A549 (cell line): Measurements from ENCODE around the gene PKP1. TPM values are rescaled to one million over a fixed set of nuclear protein-coding genes. Genes with fewer than 3 reads are reported as not detected.

Source experiments
- ATAC-seq, 2 experiments: fragments of 200-7000 bp in 1 of 2; fragments of >200 bp in 1 of 2; cut with Nextera tagmentation in 1 of 2; cut with Tn5 transposase in 1 of 2; 3 replicates each; pipeline versions ENCODE4 v1.8.0 to v1.9.1; 2018 to 2020; ENCODE audit warnings: mild to moderate bottlenecking in 1 of 2, moderate library complexity in 1 of 2
- CTCF ChIA-PET: fragments of 300-600 bp; sonication (Branson Sonifier 250); formaldehyde crosslinking; extraction: SDS; loops from one replicate; lab custom pipeline; 2021; ENCODE audit warnings: antibody characterized with exemption, inconsistent platforms; lab: Yijun Ruan, JAX
- POLR2A ChIA-PET: fragments of 350-600 bp; formaldehyde crosslinking; extraction: SDS; loops from one replicate; lab custom pipeline; 2021; ENCODE audit warnings: antibody characterized with exemption, inconsistent platforms; lab: Yijun Ruan, JAX
- DNase-seq, 2 experiments: peaks; one replicate each; pipeline versions ENCODE4 v3.0.0 to v3.0.0-alpha.2; 2011 to 2016; ENCODE audit warnings: low read depth in 1 of 2, low spot score in 1 of 2
- FAIRE-seq: peaks from 2 replicates; lab custom pipeline; 2011; peaks lifted over from hg19 to GRCh38; lab: Jason Lieb, UNC
- H3K27ac ChIP-seq, 2 experiments: fragments of >200 bp; sonication (Bioruptor Twin); formaldehyde crosslinking; 3 replicates each; pipeline ENCODE4 v1.5.1; 2016 to 2017
- H3K4me1 ChIP-seq: fragments of >200 bp; sonication (Bioruptor Twin); formaldehyde crosslinking; 3 replicates; pipeline ENCODE4 v1.6.1; 2016
- H3K4me2 ChIP-seq: fragments of >200 bp; sonication (Bioruptor Twin); formaldehyde crosslinking; 3 replicates; pipeline ENCODE4 v1.6.1; 2016
- H3K4me3 ChIP-seq: fragments of >200 bp; sonication (Bioruptor Twin); formaldehyde crosslinking; 3 replicates; pipeline ENCODE4 v1.5.1; 2016
- H3K9me3 ChIP-seq: fragments of >200 bp; sonication (Bioruptor Twin); formaldehyde crosslinking; 3 replicates; pipeline ENCODE4 v1.6.1; 2016
- BHLHE40 ChIP-seq: IDR thresholded peaks from 2 replicates; pipeline ENCODE4 v1.6.1; 2012; ENCODE audit warnings: low read depth, low read length, inconsistent platforms
- FOSL2 ChIP-seq, 2 experiments: fragments of 450-650 bp in 1 of 2; fragments of >200 bp in 1 of 2; sonication (Bioruptor Twin) in 1 of 2; formaldehyde crosslinking; IDR thresholded peaks; 2 replicates each; pipeline versions ENCODE4 v1.5.0 to v1.6.1; 2016 to 2020; ENCODE audit warnings: mild to moderate bottlenecking in 1 of 2, moderate library complexity in 1 of 2
- HES2 ChIP-seq: fragments of >200 bp; sonication (Bioruptor Twin); formaldehyde crosslinking; IDR thresholded peaks from 2 replicates; pipeline ENCODE4 v1.6.1; 2016
- HEYL ChIP-seq: fragments of 250-450 bp; sonication (Bioruptor Pico); IDR thresholded peaks from 2 replicates; pipeline ENCODE4 v1.8.0; 2021; ENCODE audit warnings: mild to moderate bottlenecking, moderate library complexity
- JUNB ChIP-seq: fragments of >200 bp; sonication (Bioruptor Twin); formaldehyde crosslinking; IDR thresholded peaks from 2 replicates; pipeline ENCODE4 v1.6.1; 2016
- MAFK ChIP-seq: fragments of 450-650 bp; IDR thresholded peaks from 2 replicates; pipeline ENCODE4 v1.6.1; 2014; ENCODE audit not compliant: partially characterized antibody
- MYC ChIP-seq: IDR thresholded peaks from 2 replicates; pipeline ENCODE4 v1.6.1; 2012; ENCODE audit warnings: mild to moderate bottlenecking, inconsistent platforms, low read length, improper control_type of control experiment, borderline replicate concordance
- NFE2L2 ChIP-seq: fragments of 150-350 bp; conservative IDR thresholded peaks from 2 replicates; pipeline ENCODE4 v1.6.1; 2014; ENCODE audit warnings: low read length
- NPAS2 ChIP-seq: fragments of 250-450 bp; sonication (Bioruptor Pico); IDR thresholded peaks from 2 replicates; pipeline ENCODE4 v1.8.0; 2022; ENCODE audit warnings: mild to moderate bottlenecking, moderate library complexity, borderline replicate concordance
- NR3C1 ChIP-seq: fragments of >200 bp; sonication (Bioruptor Twin); formaldehyde crosslinking; IDR thresholded peaks from 3 replicates; pipeline ENCODE4 v1.6.1; 2017
- SREBF2 ChIP-seq: fragments of 450-650 bp; IDR thresholded peaks from 2 replicates; pipeline ENCODE4 v1.6.1; 2014; ENCODE audit warnings: mild to moderate bottlenecking, moderate library complexity
- TP53 ChIP-seq: fragments of 250-450 bp; sonication (Bioruptor Pico); IDR thresholded peaks from 2 replicates; pipeline ENCODE4 v1.5.0; 2021; ENCODE audit warnings: mild to moderate bottlenecking, moderate library complexity
- USF2 ChIP-seq: fragments of 450-650 bp; IDR thresholded peaks from 2 replicates; pipeline ENCODE4 v1.6.1; 2014; ENCODE audit warnings: antibody characterized with exemption
- WGBS: methylation state at CpG from one replicate; pipeline ENCODE4 v1.1.6; 2017; ENCODE audit errors: missing lambda C conversion rate; 5-methylcytosine and 5-hydroxymethylcytosine counted together
- polyA plus RNA-seq, 4 experiments: library from polyadenylated mRNA; depleted of rRNA in 3 of 4; stranded (reverse); fragments of >200 nt; fragmentation: RNase III in 1 of 4; extraction: RNeasy Plus Mini Kit Qiagen cat#74134 plus additional on column Dnase treatment in 1 of 4; gene quantifications; 2 replicates in 3 of 4; 3 replicates in 1 of 4; pipeline ENCODE4 v1.2.3, GENCODE V29; 2011 to 2017
- TF ChIP-seq, protein P1 (sequence below): fragments of 250-450 bp; sonication (Bioruptor Pico); IDR thresholded peaks from 2 replicates; pipeline ENCODE4 v1.5.0; 2020; ENCODE audit warnings: low read depth, mild to moderate bottlenecking, moderate library complexity
- TF ChIP-seq, protein P2 (sequence below): fragments of >200 bp; sonication (Bioruptor Twin); formaldehyde crosslinking; IDR thresholded peaks from 3 replicates; pipeline ENCODE4 v1.6.1; 2016
- TF ChIP-seq, protein P3 (sequence below): fragments of 200-600 bp; sonication (generic); IDR thresholded peaks from 2 replicates; pipeline ENCODE4 v1.6.1; 2016; ENCODE audit warnings: antibody characterized with exemption, mild to moderate bottlenecking, moderate library complexity
- TF ChIP-seq, protein P4 (sequence below): fragments of >200 bp; sonication (Bioruptor Twin); formaldehyde crosslinking; IDR thresholded peaks from 3 replicates; pipeline ENCODE4 v1.5.1; 2016

The PKP1 gene
- polyA plus RNA-seq, 2 of the 4 experiments (the other 2 are of a cell fraction), result not detected

DNA sequence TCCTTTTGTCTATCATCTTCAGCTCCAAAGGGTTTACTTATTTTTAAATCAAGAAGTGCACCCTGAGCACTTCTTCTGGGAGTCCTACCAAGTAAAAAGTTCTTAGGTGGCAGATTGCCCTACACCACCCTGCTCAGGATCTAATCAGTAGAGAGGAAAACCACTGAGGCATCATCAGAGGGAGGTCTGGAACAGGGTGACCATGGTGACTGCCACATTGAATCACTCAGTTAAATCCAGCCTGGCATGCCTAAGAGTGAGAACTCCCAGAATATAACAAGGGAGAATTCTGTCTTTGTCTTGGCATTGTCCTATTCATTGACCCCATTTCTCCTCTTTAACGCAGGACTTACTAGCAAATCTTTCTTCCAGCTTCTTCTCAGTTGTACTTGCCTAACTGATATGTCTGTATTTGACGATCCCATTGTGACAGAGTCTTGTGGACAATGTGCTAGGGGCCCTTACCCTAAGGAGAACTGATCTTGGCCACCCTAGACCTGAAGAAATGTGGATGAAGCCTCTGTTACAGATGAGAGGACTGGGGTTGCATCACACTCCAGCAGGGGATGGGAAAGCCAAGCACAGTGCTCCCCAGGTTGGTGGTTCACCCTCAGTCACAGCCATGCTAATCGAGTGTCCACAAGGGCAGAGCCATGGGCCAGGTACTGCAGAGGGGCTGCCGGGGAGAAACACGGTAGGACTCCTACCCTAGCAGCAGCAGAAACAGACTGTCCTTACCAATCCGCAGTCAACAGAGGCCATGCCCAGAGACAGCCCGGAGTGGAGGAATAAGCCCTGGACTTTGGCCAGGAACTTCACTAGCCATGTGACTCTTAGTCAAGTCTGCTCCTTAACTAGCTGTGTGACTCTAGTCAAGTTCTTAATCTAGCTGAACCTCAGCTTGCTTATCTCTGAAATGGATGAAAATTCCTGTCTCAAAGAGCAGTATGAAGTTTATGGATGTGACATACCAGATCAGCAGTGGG lies 15.4 kb downstream of the PKP1 start:
- H3K27ac ChIP-seq, result peak overlapping the region; percentile 72 to 80; a peak in 5 of 6 replicates
- H3K4me1 ChIP-seq, result peaks cover 49% of the 10 kb centered on the region
- ATAC-seq (peak in 1 of 2 experiments; percentile 8; a peak in 1 of 6 replicates), FAIRE-seq (no peak), DNase-seq (no peak)
- H3K9me3 ChIP-seq, result no peaks in the 10 kb centered on the region
- 77% methylated on average over 7 of the region's 7 CpGs for WGBS
- ChIA-PET CTCF (interaction anchor here (0.7 to 3.9 kb wide), 11 partner anchors 8 to 87 kb away, joined by 3 to 14 read pairs (median 4); no protein-coding TSS in a partner anchor), POLR2A (no interaction called here)
- peak overlapping the region; percentile 52 for H3K4me2 ChIP-seq
- TF ChIP-seq, protein P1, sequence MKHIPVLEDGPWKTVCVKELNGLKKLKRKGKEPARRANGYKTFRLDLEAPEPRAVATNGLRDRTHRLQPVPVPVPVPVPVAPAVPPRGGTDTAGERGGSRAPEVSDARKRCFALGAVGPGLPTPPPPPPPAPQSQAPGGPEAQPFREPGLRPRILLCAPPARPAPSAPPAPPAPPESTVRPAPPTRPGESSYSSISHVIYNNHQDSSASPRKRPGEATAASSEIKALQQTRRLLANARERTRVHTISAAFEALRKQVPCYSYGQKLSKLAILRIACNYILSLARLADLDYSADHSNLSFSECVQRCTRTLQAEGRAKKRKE, result no peak
- no peak for TF ChIP-seq NPAS2 (CRISPR knock-in tag)
- no peak for TF ChIP-seq FOSL2 (IDR thresholded peaks at IDR 0.05)
- no peak for TF ChIP-seq FOSL2 (CRISPR knock-in tag; IDR thresholded peaks at IDR 0.05)
- TF ChIP-seq, protein P2, sequence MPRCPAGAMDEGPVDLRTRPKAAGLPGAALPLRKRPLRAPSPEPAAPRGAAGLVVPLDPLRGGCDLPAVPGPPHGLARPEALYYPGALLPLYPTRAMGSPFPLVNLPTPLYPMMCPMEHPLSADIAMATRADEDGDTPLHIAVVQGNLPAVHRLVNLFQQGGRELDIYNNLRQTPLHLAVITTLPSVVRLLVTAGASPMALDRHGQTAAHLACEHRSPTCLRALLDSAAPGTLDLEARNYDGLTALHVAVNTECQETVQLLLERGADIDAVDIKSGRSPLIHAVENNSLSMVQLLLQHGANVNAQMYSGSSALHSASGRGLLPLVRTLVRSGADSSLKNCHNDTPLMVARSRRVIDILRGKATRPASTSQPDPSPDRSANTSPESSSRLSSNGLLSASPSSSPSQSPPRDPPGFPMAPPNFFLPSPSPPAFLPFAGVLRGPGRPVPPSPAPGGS, result no peak
- TF ChIP-seq JUNB, result no peak
- TF ChIP-seq NR3C1, result no peak
- TF ChIP-seq TP53 (CRISPR knock-in tag), result no peak
- no peak for TF ChIP-seq BHLHE40
- TF ChIP-seq NFE2L2, result no peak
- TF ChIP-seq, protein P3, sequence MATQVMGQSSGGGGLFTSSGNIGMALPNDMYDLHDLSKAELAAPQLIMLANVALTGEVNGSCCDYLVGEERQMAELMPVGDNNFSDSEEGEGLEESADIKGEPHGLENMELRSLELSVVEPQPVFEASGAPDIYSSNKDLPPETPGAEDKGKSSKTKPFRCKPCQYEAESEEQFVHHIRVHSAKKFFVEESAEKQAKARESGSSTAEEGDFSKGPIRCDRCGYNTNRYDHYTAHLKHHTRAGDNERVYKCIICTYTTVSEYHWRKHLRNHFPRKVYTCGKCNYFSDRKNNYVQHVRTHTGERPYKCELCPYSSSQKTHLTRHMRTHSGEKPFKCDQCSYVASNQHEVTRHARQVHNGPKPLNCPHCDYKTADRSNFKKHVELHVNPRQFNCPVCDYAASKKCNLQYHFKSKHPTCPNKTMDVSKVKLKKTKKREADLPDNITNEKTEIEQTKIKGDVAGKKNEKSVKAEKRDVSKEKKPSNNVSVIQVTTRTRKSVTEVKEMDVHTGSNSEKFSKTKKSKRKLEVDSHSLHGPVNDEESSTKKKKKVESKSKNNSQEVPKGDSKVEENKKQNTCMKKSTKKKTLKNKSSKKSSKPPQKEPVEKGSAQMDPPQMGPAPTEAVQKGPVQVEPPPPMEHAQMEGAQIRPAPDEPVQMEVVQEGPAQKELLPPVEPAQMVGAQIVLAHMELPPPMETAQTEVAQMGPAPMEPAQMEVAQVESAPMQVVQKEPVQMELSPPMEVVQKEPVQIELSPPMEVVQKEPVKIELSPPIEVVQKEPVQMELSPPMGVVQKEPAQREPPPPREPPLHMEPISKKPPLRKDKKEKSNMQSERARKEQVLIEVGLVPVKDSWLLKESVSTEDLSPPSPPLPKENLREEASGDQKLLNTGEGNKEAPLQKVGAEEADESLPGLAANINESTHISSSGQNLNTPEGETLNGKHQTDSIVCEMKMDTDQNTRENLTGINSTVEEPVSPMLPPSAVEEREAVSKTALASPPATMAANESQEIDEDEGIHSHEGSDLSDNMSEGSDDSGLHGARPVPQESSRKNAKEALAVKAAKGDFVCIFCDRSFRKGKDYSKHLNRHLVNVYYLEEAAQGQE, result no peak
- TF ChIP-seq, protein P4, sequence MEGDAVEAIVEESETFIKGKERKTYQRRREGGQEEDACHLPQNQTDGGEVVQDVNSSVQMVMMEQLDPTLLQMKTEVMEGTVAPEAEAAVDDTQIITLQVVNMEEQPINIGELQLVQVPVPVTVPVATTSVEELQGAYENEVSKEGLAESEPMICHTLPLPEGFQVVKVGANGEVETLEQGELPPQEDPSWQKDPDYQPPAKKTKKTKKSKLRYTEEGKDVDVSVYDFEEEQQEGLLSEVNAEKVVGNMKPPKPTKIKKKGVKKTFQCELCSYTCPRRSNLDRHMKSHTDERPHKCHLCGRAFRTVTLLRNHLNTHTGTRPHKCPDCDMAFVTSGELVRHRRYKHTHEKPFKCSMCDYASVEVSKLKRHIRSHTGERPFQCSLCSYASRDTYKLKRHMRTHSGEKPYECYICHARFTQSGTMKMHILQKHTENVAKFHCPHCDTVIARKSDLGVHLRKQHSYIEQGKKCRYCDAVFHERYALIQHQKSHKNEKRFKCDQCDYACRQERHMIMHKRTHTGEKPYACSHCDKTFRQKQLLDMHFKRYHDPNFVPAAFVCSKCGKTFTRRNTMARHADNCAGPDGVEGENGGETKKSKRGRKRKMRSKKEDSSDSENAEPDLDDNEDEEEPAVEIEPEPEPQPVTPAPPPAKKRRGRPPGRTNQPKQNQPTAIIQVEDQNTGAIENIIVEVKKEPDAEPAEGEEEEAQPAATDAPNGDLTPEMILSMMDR, result no peak
- TF ChIP-seq MAFK, result no peak
- no peak for TF ChIP-seq HEYL (CRISPR knock-in tag)
- TF ChIP-seq HES2, result no peak
- no peak for TF ChIP-seq SREBF2
- TF ChIP-seq MYC, result no peak
- no peak for TF ChIP-seq USF2
- H3K4me3 ChIP-seq, result no peak overlapping the region
